Suprapubic skin (tissue), 4 donors: ENCODE results near the gene FNDC5. TPM values are rescaled to one million over a fixed set of nuclear protein-coding genes. Genes with fewer than 3 reads are reported as not detected.

Source experiments
- DNase-seq, 2 donors: peaks; one replicate each; pipeline ENCODE4 v3.0.0-alpha.2; 2019; ENCODE audit warnings: low spot score in 2 of 2
- H3K27ac ChIP-seq: fragments of 200-600 bp; sonication (generic); one replicate; pipeline ENCODE4 v1.5.1; 2019
- H3K27me3 ChIP-seq: fragments of 200-600 bp; sonication (generic); one replicate; pipeline ENCODE4 v1.5.1; 2019
- H3K36me3 ChIP-seq: fragments of 200-600 bp; sonication (generic); one replicate; pipeline ENCODE4 v1.5.1; 2019
- H3K4me1 ChIP-seq: fragments of 200-600 bp; sonication (generic); one replicate; pipeline ENCODE4 v1.5.1; 2019
- H3K4me3 ChIP-seq: fragments of 200-600 bp; sonication (generic); one replicate; pipeline ENCODE4 v1.5.1; 2019; ENCODE audit warnings: mild to moderate bottlenecking
- H3K9me3 ChIP-seq: fragments of 200-600 bp; sonication (generic); one replicate; pipeline ENCODE4 v1.5.1; 2019
- EP300 ChIP-seq: sonication (generic); formaldehyde crosslinking; IDR thresholded peaks from one replicate; pipeline ENCODE4 v1.6.1; 2017; ENCODE audit warnings: antibody characterized with exemption
- POLR2A ChIP-seq, 2 donors: fragments of 450-650 bp; IDR thresholded peaks; one replicate each; pipeline ENCODE4 v1.6.1; 2017; ENCODE audit warnings: antibody characterized with exemption in 2 of 2, mild to moderate bottlenecking in 2 of 2, moderate library complexity in 2 of 2
- POLR2AphosphoS5 ChIP-seq, 3 donors: sonication (generic); formaldehyde crosslinking; IDR thresholded peaks; one replicate each; pipeline ENCODE4 v1.6.1; 2017; ENCODE audit warnings: antibody characterized with exemption in 3 of 3
- WGBS: methylation state at CpG from one replicate; pipeline ENCODE4 v1.1.5; 2018; 5-methylcytosine and 5-hydroxymethylcytosine counted together
- total RNA-seq, 4 donors: library from RNA; depleted of rRNA; stranded (reverse); fragments of >200 nt; gene quantifications; one replicate each; pipeline ENCODE4 v1.1.0, GENCODE V29; 2016
- TF ChIP-seq, protein P1 (sequence below), 2 donors: fragments of 200-600 bp in 1 of 2; fragments of 450-650 bp in 1 of 2; sonication (generic) in 1 of 2; IDR thresholded peaks; one replicate each; pipeline ENCODE4 v1.5.1; 2016 to 2019; ENCODE audit warnings: antibody characterized with exemption in 2 of 2, mild to moderate bottlenecking in 1 of 2, moderate library complexity in 1 of 2

Gene FNDC5
- total RNA-seq, 4 donors from 2014 or later, result 0.48 to 3.0 (median 1.6) TPM; not detected in 1

DNA sequence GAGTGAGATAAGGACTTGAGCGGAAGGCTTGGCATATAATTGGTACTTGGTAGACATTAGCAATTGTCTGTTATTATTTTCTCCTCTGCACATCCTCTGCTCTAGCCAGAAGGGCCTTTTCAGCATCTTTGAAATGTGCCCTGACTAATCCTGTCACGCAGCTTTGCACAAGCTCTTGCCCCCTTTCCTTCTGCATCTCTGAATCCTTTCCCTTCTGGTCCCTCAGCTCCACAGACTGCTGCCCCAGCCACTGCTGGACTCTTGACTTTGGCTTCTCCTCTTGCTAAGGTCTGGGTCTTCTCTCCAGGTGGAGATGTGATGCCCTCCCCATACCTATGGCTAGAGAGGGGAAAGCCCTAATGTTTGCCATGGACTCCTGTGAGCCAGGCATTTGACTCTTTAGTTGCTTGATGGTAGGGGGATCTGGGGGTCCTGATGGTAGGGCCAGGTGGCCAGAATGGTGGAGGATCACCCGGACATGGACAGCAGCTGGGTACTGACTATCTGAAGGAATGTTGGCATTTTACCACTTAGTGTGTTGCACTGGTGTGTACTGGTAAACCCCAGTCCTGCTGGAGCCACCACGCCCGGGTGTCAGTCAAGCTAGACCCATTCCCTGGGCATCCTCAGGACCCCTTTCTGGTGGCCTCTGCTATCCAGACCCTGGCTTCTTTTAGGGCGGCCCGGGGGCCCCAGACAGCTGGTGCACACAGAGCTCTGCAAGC lies 20.0 kb upstream of the FNDC5 start:
- Histone ChIP-seq H3K36me3 (no peaks in the 10 kb centered on the region), H3K27ac (no peak overlapping the region), H3K9me3 (no peaks in the 10 kb centered on the region), H3K4me1 (peaks cover 28% of the 10 kb centered on the region), H3K27me3 (peaks cover 42% of the 10 kb centered on the region), H3K4me3 (no peak overlapping the region)
- no peak for DNase-seq
- 98% methylated on average over 2 of the region's 7 CpGs for WGBS
- TF ChIP-seq, protein P1, sequence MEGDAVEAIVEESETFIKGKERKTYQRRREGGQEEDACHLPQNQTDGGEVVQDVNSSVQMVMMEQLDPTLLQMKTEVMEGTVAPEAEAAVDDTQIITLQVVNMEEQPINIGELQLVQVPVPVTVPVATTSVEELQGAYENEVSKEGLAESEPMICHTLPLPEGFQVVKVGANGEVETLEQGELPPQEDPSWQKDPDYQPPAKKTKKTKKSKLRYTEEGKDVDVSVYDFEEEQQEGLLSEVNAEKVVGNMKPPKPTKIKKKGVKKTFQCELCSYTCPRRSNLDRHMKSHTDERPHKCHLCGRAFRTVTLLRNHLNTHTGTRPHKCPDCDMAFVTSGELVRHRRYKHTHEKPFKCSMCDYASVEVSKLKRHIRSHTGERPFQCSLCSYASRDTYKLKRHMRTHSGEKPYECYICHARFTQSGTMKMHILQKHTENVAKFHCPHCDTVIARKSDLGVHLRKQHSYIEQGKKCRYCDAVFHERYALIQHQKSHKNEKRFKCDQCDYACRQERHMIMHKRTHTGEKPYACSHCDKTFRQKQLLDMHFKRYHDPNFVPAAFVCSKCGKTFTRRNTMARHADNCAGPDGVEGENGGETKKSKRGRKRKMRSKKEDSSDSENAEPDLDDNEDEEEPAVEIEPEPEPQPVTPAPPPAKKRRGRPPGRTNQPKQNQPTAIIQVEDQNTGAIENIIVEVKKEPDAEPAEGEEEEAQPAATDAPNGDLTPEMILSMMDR (IDR thresholded peaks at IDR 0.05), result no peak
- no peak for TF ChIP-seq EP300
- no peak for TF ChIP-seq POLR2A (IDR thresholded peaks at IDR 0.05)
- no peak for TF ChIP-seq POLR2AphosphoS5 (IDR thresholded peaks at IDR 0.05)

GRCh38 chr1:32889731-32890278 lies 19.1 kb upstream of the FNDC5 start:
- Histone ChIP-seq H3K9me3 (no peaks in the 10 kb centered on the region), H3K4me1 (peaks cover 30% of the 10 kb centered on the region), H3K27me3 (peaks cover 51% of the 10 kb centered on the region), H3K4me3 (no peak overlapping the region), H3K36me3 (no peaks in the 10 kb centered on the region), H3K27ac (no peak overlapping the region)
- TF ChIP-seq, protein P1 (IDR thresholded peaks at IDR 0.05), result no peak
- DNase-seq, result no peak
- 86% methylated on average over 2 of the region's 3 CpGs for WGBS

DNA sequence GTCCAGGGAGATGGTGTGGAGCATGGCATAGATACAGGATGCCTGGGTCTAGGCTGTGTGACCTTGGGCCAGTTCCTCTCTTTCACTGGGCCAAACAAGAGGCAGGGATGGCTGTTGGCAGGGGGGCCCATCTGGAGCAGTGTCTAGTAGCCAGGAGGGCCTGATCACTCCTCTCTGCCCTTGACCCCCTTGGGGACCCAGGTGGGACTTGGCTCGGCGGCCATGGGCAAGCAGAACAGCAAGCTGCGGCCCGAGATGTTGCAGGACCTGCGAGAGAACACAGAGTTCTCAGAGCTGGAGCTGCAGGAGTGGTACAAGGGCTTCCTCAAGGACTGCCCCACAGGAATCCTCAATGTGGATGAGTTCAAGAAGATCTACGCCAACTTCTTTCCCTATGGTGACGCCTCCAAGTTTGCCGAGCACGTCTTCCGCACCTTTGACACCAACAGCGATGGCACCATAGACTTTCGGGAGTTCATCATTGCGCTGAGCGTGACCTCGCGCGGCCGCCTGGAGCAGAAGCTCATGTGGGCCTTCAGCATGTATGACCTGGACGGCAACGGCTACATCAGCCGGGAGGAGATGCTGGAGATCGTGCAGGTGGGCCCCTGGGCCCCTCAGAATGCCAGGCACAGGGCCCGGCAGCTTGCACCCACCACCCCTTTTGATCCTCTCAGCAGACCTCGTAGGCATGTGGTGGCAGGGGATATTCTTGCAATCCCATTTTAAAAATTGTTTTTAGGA lies 18.1 kb upstream of the FNDC5 start:
- Histone ChIP-seq H3K27ac (no peak overlapping the region), H3K9me3 (no peaks in the 10 kb centered on the region), H3K4me1 (peaks cover 30% of the 10 kb centered on the region), H3K27me3 (peaks cover 54% of the 10 kb centered on the region), H3K36me3 (no peaks in the 10 kb centered on the region), H3K4me3 (no peak overlapping the region)
- 94% methylated on average over 19 of the region's 24 CpGs for WGBS
- TF ChIP-seq, protein P1 (IDR thresholded peaks at IDR 0.05), result no peak
- TF ChIP-seq POLR2AphosphoS5 (IDR thresholded peaks at IDR 0.05) (no peak), EP300 (no peak), POLR2A (IDR thresholded peaks at IDR 0.05) (no peak)
- no peak for DNase-seq

- Histone ChIP-seq H3K9me3 (no peaks in the 10 kb centered on the region), H3K4me3 (no peak overlapping the region), H3K27ac (no peak overlapping the region), H3K4me1 (peaks cover 23% of the 10 kb centered on the region), H3K27me3 (peaks cover 49% of the 10 kb centered on the region), H3K36me3 (no peaks in the 10 kb centered on the region)
- no peak for DNase-seq
- TF ChIP-seq POLR2AphosphoS5 (IDR thresholded peaks at IDR 0.05) (no peak), POLR2A (IDR thresholded peaks at IDR 0.05) (no peak), EP300 (no peak)
- TF ChIP-seq, protein P1 (IDR thresholded peaks at IDR 0.05), result no peak
- 87% methylated on average over 2 of the region's 3 CpGs for WGBS
Measured at GRCh38 chr1:32888134-32888533, 17.4 kb upstream of the FNDC5 start.

DNA sequence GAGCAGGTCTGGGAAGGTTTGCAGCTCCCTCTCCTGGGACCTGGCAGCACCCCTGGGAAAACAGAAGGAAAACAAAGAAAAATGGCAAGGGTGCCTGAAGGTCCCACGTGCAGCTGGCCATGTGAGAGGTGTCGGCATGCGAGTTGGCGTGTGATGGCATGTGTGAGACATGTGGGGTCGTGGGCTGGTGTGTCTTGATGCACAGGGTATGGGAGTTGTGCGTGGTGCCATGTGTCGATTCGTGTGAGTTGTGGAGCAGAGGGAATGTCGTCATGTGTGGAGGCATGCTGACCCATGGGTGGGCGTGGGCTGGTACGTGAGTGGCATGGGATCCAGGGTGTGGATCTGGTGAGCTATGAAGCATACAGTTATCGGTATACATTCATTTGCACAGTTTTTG lies 16.9 kb upstream of the FNDC5 start:
- H3K27ac ChIP-seq, result no peak overlapping the region
- peaks cover 44% of the 10 kb centered on the region for H3K27me3 ChIP-seq

More for the DNA sequence above, 16.9 kb upstream of the FNDC5 start:
- Histone ChIP-seq H3K36me3 (no peaks in the 10 kb centered on the region), H3K4me1 (peaks cover 18% of the 10 kb centered on the region), H3K4me3 (no peak overlapping the region), H3K9me3 (no peaks in the 10 kb centered on the region)
- no peak for DNase-seq
- WGBS, result 76% methylated on average over 12 of the region's 12 CpGs
- TF ChIP-seq, protein P1 (IDR thresholded peaks at IDR 0.05), result no peak
- TF ChIP-seq EP300, result no peak
- no peak for TF ChIP-seq POLR2AphosphoS5 (IDR thresholded peaks at IDR 0.05)
- TF ChIP-seq POLR2A (IDR thresholded peaks at IDR 0.05), result no peak
